Thoracic aorta (tissue), 2 donors: ENCODE results near the gene PITPNM3. TPM values are rescaled to one million over a fixed set of nuclear protein-coding genes. Genes with fewer than 3 reads are reported as not detected.
A peak's percentile ranks its signal among the peaks of the same experiment; 100 is the strongest.

Experiments used
- ATAC-seq: fragments of 150-250 bp; one replicate; pipeline ENCODE4 v1.8.0; 2017; ENCODE audit warnings: low read depth; ENCODE audit not compliant: insufficient number of reproducible peaks, low FRiP score
- DNase-seq: peaks from one replicate; pipeline ENCODE4 v3.0.0-alpha.2; 2020; ENCODE audit warnings: low spot score
- H3K27ac ChIP-seq, 2 donors: fragments of 200-600 bp; sonication (generic); 1 replicate in 1 of 2; 2 replicates in 1 of 2; pipeline ENCODE4 v1.5.1; 2016; ENCODE audit warnings: mild to moderate bottlenecking in 2 of 2, moderate library complexity in 2 of 2
- H3K27me3 ChIP-seq: fragments of 200-600 bp; sonication (generic); replicated peaks from 2 replicates; pipeline ENCODE4 v1.6.0; 2016; ENCODE audit warnings: mild to moderate bottlenecking; ENCODE audit not compliant: insufficient read depth
- H3K36me3 ChIP-seq: fragments of 200-600 bp; sonication (generic); one replicate; pipeline ENCODE4 v1.5.1; 2016
- H3K4me1 ChIP-seq, 2 donors: fragments of 200-600 bp; sonication (generic); 1 replicate in 1 of 2; 2 replicates in 1 of 2; pipeline versions ENCODE4 v1.5.1 to v1.6.0; 2016; ENCODE audit warnings: low read depth in 2 of 2, mild to moderate bottlenecking in 1 of 2; ENCODE audit not compliant: control insufficient read depth in 1 of 2
- H3K4me3 ChIP-seq: fragments of 200-600 bp; sonication (generic); 2 replicates; pipeline ENCODE4 v1.5.1; 2016; ENCODE audit warnings: mild to moderate bottlenecking
- H3K9me3 ChIP-seq: fragments of 200-600 bp; sonication (generic); 2 replicates; pipeline ENCODE4 v1.5.1; 2016
- total RNA-seq, 2 donors: library from RNA; depleted of rRNA; stranded (reverse); fragments of >200 nt; gene quantifications; one replicate each; pipeline versions ENCODE4 v1.1.0 to v1.2.3, GENCODE V29; 2016
- TF ChIP-seq, protein P1 (sequence below): fragments of 200-600 bp; sonication (generic); IDR thresholded peaks from one replicate; pipeline ENCODE4 v1.5.1; 2019; ENCODE audit warnings: antibody characterized with exemption

Gene PITPNM3
- total RNA-seq, 2 donors from 2014 or later, result 1.8 to 3.1 TPM

DNA sequence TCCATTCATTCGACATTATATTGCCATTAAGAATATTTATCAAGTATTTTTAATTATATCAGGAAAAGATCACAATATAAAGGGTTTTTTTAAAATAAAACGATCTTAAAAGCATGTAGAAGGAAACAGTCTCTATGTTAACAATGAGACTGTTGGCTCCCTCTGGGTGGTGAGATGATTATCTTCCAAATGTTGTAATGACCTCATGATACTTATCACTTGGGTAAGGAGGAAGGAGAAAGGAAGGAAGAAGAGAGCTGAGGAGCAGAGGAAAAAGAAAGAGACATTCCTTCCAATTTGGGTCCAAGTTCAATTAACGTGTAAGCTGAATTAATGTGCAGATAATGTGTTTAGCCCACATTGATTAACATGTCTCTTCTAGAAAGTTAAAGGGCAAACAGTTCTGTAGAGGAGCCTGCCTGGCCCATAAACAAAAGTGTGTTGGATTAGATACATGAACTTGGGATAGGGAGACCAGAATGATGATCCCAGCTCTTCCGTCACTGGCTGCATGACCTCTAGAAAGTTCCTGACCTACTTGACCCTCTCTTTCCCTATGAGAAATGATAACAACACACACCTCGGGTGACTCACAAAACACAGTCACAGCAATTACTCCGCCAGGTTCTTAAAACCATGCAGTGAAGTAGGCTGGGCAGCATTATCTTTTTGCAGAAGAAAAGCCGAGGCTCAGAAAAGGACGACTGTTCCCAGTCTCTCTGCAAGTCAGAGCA is 80.1 kb downstream of the PITPNM3 start:
- Histone ChIP-seq H3K9me3 (no peaks in the 10 kb centered on the region), H3K36me3 (no peaks in the 10 kb centered on the region), H3K27me3 (no peaks in the 10 kb centered on the region), H3K4me1 (no peaks in the 10 kb centered on the region), H3K4me3 (no peak overlapping the region), H3K27ac (no peak overlapping the region)
- ATAC-seq (no peak), DNase-seq (no peak)
- TF ChIP-seq, protein P1, sequence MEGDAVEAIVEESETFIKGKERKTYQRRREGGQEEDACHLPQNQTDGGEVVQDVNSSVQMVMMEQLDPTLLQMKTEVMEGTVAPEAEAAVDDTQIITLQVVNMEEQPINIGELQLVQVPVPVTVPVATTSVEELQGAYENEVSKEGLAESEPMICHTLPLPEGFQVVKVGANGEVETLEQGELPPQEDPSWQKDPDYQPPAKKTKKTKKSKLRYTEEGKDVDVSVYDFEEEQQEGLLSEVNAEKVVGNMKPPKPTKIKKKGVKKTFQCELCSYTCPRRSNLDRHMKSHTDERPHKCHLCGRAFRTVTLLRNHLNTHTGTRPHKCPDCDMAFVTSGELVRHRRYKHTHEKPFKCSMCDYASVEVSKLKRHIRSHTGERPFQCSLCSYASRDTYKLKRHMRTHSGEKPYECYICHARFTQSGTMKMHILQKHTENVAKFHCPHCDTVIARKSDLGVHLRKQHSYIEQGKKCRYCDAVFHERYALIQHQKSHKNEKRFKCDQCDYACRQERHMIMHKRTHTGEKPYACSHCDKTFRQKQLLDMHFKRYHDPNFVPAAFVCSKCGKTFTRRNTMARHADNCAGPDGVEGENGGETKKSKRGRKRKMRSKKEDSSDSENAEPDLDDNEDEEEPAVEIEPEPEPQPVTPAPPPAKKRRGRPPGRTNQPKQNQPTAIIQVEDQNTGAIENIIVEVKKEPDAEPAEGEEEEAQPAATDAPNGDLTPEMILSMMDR, result no peak

DNA sequence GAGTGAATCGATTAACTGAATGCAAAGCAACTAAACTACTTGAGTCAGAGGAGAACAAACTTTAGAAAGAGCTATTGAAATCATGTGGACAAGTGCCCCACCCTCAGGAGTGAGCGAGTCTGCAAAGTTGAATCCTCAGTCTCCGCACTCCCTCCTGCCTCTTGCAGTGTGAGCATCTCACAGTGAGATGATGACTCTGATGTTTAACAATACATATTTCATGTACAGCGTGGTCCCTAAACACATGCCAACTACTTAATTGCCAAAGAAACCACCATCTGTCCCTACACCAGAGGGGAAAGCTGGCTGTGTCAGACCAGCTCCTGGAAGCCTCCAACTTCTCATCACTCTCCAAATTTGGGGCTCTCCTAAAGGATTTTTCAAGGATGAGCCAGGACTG is 80.9 kb downstream of the PITPNM3 start:
- no peak for ATAC-seq
- H3K27ac ChIP-seq, result no peak overlapping the region
- TF ChIP-seq, protein P1, result no peak

DNA sequence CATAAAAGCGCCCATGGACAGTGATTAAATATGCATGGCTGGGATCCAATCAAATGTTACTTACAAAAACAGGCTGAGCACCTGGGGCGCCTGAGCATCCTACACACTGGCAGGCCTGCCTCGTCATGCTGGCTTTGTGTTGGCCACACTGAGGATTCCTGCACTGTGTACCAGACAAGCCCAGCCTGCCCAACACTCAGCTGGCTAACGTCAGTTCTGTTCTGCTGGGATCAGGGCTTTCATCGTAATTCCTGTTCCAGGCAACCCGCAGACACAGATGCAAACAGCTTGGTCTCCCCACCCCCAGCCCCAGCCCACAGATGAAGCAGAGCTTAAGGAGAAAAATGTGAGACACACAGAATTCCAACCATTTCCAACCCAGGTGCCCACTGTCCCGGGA is 81.4 kb downstream of the PITPNM3 start:
- Histone ChIP-seq H3K27me3 (no peaks in the 10 kb centered on the region), H3K27ac (no peak overlapping the region), H3K9me3 (no peaks in the 10 kb centered on the region), H3K4me3 (no peak overlapping the region), H3K4me1 (no peaks in the 10 kb centered on the region), H3K36me3 (no peaks in the 10 kb centered on the region)
- DNase-seq (no peak), ATAC-seq (no peak)
- TF ChIP-seq, protein P1, result no peak

More for the DNA sequence above, 80.9 kb downstream of the PITPNM3 start:
- Histone ChIP-seq H3K27me3 (no peaks in the 10 kb centered on the region), H3K4me3 (no peak overlapping the region), H3K36me3 (no peaks in the 10 kb centered on the region), H3K4me1 (no peaks in the 10 kb centered on the region), H3K9me3 (no peaks in the 10 kb centered on the region)
- no peak for DNase-seq

DNA sequence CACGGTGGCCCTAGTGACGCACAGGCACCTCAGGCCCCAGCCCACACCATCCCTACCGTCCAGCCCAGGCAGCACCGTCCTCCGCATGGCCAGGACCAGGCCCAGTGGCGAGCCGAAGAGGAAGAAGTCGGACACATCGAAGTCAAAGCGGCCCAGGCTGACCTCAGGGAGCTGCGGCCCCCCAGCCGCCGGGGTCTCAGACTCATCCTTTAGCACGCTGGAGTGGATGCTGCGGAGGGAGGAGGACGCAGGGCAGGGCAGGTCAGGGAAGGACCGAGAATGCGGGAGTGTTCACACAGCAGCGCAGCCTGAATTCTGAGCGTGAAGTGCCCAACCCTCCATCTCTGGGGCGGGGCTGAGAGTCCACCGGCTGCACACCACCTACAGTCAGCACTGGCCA is 82.0 kb downstream of the PITPNM3 start:
- TF ChIP-seq, protein P1, result no peak
- H3K4me1 ChIP-seq, result no peaks in the 10 kb centered on the region
- DNase-seq (no peak), ATAC-seq (no peak)
- H3K27ac ChIP-seq, result no peak overlapping the region
- H3K27me3 ChIP-seq, result no peaks in the 10 kb centered on the region
- H3K9me3 ChIP-seq, result no peaks in the 10 kb centered on the region
- no peak overlapping the region for H3K4me3 ChIP-seq
- H3K36me3 ChIP-seq, result no peaks in the 10 kb centered on the region

DNA sequence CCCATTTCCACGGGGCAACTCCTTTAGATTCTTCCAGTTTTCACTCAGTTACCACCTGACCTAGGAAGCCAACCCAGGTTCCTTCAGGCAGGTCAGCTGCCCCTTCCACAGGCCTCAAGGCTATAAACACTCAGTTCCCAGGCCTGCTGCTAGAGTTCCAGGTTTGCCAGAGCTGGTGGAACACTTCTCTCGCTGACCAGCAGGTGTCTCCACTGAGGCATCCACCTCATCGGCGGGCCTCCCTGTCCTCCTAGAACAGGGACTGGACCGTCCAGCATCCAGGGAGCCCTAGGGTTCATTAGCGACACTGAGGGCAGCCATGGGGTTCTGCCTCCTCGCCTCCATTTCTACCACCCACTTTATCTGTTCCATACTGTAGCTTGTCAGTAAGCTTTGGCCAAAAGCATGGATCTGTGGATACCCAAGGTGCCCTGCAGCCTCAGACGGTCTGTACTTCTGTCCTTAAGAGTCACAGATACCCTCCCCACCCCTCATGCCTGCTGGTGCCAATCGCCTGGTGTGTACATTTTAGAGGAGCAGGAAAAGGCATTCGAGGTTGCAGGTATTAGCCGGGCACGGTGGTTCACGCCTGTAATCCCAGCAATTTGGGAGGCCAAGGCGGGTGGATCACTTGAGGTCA is 83.1 kb downstream of the PITPNM3 start:
- Histone ChIP-seq H3K9me3 (no peaks in the 10 kb centered on the region), H3K27me3 (no peaks in the 10 kb centered on the region), H3K4me1 (no peaks in the 10 kb centered on the region), H3K27ac (no peak overlapping the region), H3K4me3 (no peak overlapping the region), H3K36me3 (no peaks in the 10 kb centered on the region)
- no peak for DNase-seq
- ATAC-seq, result no peak
- TF ChIP-seq, protein P1, result peak; percentile 88
